HG03439 (cell line): ENCODE data around the gene CYB5B.

Experiments
- ATAC-seq: cut with Tn5 transposase; IDR thresholded peaks from one replicate; pipeline ENCODE4 v1.9.1; 2021; ENCODE audit warnings: mild to moderate bottlenecking, moderate library complexity; ENCODE audit not compliant: unreplicated experiment

The CYB5B gene

DNA sequence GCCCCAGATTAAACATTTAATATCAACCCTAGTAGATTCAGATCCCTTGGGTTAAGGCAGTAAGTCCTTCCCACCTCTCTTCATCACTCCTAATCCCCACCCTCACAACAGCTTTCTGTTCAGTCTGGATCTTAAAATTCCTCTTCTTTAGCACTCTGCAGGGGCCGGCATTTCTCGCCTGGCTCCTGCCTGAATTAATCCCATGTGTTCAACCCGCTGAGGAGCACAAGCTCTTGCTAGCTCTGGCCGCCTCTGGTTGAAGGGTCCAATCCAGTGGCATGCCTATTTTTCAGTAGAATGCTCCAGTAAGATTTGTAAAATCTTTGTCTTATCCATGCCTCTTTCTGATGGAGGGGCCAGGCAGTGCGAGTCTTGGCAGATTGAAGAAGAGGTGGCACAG lies 59.2 kb downstream of the CYB5B start:
- no peak for ATAC-seq

- ATAC-seq: no peak
Measured at GRCh38 chr16:69485361-69485760, 60.9 kb downstream of the CYB5B start.

GRCh38 chr16:69485816-69486215 lies 61.4 kb downstream of the CYB5B start:
- ATAC-seq: no peak

DNA sequence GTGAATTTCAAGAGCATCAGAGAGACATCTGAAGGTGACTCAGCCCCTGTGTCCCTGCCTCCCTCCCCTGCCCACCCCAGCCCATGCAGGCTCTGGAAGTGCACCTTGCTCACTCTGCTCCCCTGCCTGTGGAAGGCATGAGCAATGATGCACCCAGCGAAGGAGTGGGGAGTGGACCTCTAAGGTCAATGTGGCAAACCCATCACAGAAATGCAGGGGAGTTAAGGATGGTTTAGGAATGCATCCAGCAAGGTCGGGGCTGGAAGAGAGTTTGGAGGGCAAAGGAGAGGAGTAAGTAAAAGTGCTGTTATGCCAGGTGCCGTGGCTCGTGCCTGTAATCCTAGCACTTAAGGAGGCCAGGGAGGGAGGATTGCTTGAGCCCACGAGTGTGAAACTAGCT lies 61.9 kb downstream of the CYB5B start:
- no peak for ATAC-seq

GRCh38 chr16:69486724-69487123 lies 62.3 kb downstream of the CYB5B start:
- no peak for ATAC-seq

DNA sequence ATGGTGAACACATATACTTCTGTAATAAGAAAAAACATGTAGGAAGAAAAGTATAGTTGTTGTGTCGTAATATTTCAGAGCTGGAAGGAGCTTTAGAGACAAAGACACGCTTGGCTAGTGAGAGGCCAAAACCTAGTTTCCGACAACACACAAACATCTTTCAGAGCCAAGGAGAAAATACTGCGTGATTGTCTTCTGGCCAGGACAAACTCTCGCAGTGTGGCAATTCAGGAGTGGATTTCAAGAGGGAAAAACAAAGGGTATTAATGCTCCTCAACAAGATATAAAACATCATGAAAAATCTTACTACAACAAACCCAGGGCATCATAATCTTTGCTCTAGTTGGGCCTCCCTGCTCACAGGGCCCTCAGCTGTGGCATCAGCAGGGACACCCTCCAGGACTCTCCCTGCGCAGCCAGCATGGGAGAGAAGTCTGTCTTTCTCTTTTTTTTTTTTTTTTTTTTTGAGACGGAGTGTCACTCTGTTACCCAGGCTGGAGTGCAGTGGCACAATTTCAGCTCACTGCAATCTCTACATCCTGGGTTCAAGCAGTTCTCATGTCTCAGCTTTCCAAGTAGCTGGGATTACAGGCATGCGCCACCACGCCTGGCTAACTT lies 66.4 kb downstream of the CYB5B start:
- ATAC-seq: no peak

DNA sequence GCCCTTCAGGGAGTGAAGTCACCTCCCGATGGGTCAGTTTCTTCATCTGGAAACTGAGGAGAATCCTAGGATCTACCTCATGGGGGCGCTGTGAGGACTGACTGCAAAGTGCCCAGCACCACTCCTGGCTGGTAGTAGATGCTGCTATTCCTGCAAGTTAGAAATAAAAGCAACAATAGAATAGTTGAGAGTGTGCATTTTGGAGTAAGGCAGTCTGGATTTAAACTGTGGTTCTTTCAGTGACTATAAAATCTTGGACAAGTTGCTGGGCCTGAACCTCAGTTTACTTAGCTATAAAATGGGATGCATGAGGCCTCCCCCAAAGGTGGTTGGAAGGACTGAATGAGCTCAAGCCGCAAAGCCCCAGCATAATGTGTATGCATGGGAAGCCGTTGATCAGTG lies 70.6 kb downstream of the CYB5B start:
- no peak for ATAC-seq

- no peak for ATAC-seq
Measured at GRCh38 chr16:69495821-69496220, 71.4 kb downstream of the CYB5B start.

- no peak for ATAC-seq
Measured at GRCh38 chr16:69496376-69496775, 72.0 kb downstream of the CYB5B start.

GRCh38 chr16:69496896-69497295 lies 72.5 kb downstream of the CYB5B start:
- no peak for ATAC-seq

GRCh38 chr16:69497876-69498596 lies 73.6 kb downstream of the CYB5B start:
- no peak for ATAC-seq

GRCh38 chr16:69498926-69499325 lies 74.5 kb downstream of the CYB5B start:
- no peak for ATAC-seq

- no peak for ATAC-seq
Measured at GRCh38 chr16:69499541-69500230, 75.3 kb downstream of the CYB5B start.

DNA sequence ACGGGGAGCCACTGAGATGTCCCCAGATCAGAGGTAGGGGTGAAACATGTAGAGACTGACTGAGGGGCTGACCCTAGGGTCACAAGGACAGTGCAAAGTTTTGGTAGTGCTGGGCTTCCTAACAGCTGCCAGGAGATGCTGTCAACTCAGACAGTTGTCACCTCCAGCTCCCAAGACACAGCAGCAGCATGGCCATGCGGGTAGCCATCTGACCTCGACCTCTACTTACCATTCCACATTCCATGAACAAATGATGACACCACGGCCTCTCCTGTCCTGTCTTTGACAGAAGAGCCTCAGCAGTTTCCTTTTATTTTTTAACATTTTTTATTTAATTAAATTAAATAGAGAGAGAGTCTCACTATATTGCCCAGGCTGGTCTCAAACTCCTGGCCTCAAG lies 76.1 kb downstream of the CYB5B start:
- ATAC-seq: no peak

GRCh38 chr16:69501956-69502745 lies 77.7 kb downstream of the CYB5B start:
- ATAC-seq: no peak

- ATAC-seq: no peak
Measured at GRCh38 chr16:69503244-69503643, 78.8 kb downstream of the CYB5B start.

DNA sequence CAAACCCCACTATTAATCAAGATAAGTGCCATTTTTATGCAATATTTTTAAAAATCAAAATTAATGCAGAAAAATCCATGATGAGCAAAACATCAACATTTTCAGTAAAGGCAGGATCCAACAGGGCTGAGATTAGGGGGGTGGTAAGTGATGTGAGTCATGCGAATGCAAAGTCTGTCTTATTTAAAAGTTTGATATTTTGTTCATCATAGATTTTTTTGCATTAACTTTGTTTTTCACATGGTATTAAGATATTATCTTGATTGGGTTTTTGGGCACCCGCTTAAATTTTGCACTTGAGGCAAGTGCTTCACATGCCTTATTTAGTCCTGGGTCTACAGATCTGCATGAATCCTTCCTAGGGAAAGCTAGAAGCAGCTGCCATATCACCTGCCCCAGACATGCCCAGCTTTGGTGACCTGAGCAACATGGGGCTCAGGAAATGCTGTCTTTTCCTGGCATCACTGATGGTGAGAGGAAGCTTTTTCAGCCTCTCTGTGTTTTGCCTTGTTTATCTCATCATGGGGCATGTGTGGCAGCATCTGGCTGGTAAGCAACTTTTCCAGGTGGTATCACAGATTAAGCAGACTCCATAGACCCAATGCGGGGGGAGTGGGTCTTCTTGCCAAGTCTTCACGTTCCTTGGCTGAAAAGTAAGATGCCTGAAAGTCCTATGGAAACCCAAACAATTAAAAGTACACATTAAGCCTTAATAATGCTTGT lies 83.8 kb downstream of the CYB5B start:
- no peak for ATAC-seq

DNA sequence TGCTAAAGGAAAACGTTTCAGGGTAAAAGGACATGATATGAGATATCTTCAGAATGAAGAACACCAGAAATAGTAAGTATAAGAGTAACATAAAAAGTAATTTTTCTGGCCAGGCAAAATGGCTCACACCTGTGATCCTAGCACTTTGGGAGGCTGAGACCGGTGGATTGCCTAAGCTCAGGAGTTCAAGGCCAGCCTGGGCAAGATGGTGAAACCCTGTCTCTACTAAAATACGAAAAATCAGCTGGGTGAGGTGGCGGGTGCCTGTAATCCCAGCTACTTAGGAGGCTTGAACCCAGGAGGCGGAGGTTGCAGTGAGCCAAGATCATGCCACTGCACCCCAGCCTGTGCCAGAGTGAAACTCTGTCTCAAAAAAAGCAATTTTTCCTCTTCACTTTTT lies 84.7 kb downstream of the CYB5B start:
- no peak for ATAC-seq

GRCh38 chr16:69511651-69512050 lies 87.2 kb downstream of the CYB5B start:
- ATAC-seq: no peak

DNA sequence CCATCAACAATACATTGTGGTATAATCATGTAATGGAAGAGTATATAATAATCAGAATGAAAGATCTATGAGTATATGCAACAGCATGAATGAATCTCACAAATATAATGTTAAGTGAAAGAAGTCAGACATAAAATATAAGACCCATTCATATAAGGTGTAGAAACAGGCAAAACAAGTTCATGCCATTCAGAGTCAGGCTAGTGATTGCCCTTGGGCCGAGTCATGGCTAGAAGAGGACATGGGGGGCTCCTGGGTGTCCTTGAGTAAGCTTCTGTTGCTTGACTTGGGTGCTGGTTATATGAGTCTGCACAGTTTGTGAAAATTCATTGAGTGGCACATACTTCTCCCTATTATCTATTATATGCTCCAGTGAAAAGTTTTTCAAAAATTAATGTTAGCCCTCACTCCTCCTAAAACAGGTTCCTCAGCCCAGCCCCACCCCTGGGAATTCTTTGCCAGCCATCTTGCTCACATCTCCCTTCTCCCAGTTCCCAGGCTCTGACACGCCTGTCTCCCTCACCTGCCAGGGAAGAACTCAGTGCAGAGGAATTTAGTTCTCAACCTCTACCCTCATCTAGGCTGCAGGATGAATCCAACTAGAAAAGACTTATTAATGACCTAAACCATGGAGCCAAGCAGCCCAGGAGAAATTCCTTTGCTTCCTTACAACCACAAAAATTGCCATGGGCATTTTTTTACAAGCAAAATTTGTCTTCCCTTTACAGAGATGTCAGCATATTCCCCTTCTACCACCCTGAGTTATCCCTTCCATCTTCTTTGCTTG lies 89.0 kb downstream of the CYB5B start:
- no peak for ATAC-seq
